HG03457 (cell line): ENCODE measurements around the gene ELANE.

Experiments
- ATAC-seq: cut with Tn5 transposase; IDR thresholded peaks from one replicate; pipeline ENCODE4 v1.9.1; 2021; ENCODE audit warnings: moderate number of reproducible peaks; ENCODE audit not compliant: unreplicated experiment

The ELANE gene

GRCh38 chr19:861141-861755, 9.1 kb downstream of the ELANE start:
- no peak for ATAC-seq

DNA sequence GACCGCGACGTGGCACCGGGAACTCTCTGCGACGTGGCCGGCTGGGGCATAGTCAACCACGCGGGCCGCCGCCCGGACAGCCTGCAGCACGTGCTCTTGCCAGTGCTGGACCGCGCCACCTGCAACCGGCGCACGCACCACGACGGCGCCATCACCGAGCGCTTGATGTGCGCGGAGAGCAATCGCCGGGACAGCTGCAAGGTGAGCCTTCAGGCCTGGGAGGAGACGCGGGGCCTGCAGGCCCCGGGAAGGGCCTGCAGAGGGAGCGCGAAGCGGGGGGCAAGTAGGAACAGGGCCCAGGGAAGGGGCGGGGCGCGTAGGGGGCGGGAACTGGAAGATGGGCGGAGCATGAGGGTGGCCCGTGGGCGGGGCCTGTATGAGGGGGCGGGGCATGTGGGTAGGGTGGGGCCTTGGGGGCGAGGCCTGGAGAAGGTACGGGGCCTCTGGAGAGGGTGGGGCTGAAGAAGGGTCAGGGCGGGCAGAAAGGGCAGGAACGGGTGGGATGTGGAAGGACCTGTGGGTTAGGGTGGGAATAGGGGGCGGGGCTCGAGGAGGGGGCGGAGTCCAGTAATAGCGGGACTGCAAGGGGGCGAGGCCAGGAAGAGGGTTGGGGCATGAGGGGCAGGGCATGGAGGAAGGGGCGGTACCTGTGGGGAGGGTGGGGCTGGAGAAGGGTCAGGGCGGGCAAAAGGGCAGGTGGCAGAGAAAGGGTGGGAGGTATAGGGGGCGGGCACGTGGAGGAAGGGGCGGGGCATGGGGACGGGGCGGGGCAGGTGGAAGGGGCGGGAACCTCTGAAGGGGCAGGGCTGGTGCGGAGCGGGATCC, 9.9 kb downstream of the ELANE start:
- no peak for ATAC-seq

GRCh38 chr19:862581-863314, 10.6 kb downstream of the ELANE start:
- no peak for ATAC-seq

- ATAC-seq, result no peak
Measured at GRCh38 chr19:863315-863620, 11.2 kb downstream of the ELANE start.

- no peak for ATAC-seq
Measured at GRCh38 chr19:866769-867300, 14.7 kb downstream of the ELANE start.

DNA sequence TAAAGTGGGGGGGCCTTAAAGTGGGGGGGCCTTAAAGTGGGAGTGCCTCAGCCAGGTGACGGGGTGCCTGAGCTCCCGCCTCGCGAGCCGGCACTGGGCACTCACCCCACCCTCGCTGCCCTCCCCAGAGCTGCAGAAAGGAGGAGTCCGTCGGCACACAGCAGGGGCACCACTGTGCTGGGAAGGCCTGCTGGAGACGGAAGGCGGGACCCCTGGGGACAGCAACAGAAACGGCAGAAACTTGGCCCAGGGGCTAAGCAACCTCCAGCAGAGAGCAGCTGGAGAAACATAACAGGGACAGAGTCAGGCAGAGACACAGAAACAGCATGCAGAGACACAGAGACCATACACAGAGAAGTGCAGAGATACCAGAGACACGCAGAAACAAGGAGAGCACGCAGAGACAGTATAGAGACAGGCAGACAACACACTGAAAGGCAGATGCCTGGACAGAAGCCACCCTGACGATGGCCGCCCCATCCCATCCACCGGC, 15.2 kb downstream of the ELANE start:
- no peak for ATAC-seq

DNA sequence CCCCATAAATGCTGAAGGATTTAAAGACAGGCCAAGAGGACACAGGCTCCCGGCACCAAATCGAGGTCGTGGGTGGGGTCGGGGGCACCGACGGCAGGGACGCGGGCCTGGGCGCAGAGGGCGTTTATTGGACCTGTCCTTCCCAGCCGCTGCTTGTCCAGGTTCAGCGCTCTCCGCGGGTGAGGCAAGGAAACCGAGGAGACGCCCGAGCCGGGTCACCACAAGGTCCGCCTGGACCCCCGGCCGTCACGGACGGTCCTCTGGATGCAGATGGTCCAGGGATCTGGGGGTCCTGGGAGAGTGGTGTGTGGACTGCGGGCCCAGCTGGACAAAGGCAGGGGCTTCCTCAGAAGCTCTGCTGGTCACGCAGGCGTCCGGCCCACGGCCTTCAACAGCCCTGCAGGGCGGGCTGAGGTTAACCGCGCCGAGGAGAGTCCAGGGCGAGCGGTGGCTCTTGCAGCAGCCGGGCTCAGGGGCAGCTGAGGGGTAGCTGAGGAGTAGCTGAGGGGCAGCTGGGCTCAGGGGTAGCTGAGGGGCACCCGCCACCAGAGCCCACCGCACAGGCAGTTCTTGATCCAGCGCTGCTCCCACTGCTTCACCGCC, 15.9 kb downstream of the ELANE start:
- no peak for ATAC-seq

GRCh38 chr19:868458-869244, 16.5 kb downstream of the ELANE start:
- ATAC-seq, result no peak

GRCh38 chr19:869245-870177, 17.4 kb downstream of the ELANE start:
- ATAC-seq, result no peak

- ATAC-seq, result no peak
Measured at GRCh38 chr19:870314-870713, 18.2 kb downstream of the ELANE start.

GRCh38 chr19:870963-871401, 18.9 kb downstream of the ELANE start:
- no peak for ATAC-seq

GRCh38 chr19:871446-872265, 19.6 kb downstream of the ELANE start:
- ATAC-seq, result no peak

DNA sequence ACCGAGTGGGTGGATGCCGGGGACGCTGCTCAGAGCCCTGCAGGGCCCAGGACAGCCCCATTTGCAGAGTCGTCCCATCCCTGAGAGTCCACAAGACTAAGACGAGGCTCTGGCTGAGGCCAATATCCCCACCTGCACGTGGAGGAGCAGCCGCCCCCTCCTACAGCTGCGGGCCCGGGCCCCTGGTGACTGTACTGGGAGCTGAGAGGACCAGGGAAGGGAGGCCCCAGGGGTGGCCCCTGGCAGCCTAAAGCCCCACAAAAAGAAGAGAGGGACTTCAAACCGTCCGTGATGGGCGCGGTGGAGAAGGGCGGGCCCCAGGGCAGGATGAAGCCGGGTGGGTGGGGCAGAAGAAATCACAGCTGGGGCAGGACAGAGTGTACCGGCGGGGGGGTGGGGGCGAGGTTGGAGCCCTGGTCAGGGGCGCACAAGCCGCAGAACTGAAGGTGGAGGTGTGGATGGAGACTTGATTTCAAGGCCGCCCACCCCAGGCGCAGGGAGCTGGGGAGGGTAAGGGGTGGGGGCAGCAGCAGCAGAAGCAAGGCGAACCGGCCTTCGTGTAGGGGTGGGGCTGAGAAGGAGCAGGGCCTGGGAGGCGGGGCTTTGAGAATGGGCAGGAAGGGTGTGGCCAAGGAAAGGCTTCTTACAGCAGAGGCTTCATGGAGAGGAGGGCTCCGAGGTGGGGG, 20.3 kb downstream of the ELANE start:
- ATAC-seq, result no peak

GRCh38 chr19:873084-873483, 21.0 kb downstream of the ELANE start:
- ATAC-seq, result no peak

DNA sequence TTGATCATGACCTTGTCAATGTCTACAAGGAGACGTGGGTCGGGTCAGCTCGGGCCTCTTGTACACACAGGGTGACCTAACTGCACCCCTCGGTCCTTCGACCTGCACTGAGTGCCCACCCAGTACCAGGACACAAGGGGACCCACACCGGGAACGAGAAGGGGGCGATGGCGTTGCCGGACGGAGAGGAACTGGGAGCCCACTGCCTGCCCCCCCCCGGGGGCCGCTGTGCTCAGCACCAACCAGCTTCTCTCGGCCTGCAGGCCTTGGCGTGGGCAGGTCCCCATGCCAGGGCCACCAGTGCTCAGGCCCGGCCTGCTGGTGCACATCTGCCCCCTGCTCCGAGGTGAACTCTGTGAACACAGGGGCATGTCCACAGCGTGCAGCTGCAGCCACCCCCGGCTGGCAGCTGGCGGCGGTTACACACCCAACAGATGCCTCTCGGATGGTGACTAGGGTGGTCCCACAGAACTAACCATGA, 21.5 kb downstream of the ELANE start:
- no peak for ATAC-seq

- no peak for ATAC-seq
Measured at GRCh38 chr19:875265-875879, 23.3 kb downstream of the ELANE start.

DNA sequence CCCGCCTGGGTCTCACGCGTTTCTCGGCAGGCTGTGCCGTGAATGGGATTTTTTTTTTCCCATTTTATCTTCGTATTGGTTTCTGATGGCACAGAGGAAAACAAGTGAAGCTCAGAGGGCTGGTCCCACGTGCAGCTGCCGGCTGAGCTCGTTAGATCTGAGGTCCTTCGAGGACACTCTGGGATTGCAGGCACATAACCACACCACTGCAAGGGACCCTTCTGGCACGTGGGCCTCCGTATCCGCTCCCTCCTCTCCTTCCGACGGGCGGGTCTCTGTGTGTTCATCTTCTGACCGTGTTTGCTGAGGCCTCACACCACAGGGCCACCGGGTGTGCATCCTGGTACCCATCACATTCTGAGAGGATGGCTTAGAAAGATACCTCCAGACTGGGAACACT, 24.0 kb downstream of the ELANE start:
- ATAC-seq, result no peak
